Astrocyte (in vitro differentiated cells and primary cell): ENCODE results near the gene ARHGAP33.

ENCODE experiments used
- EZH2 ChIP-seq: IDR thresholded peaks from 2 replicates; pipeline ENCODE4 v1.6.1; 2012; ENCODE audit warnings: mild to moderate bottlenecking, low read length, inconsistent platforms; ENCODE audit not compliant: insufficient read depth
- TF ChIP-seq, protein P1 (sequence below): IDR thresholded peaks from 2 replicates; pipeline ENCODE4 v1.5.1; 2011; ENCODE audit warnings: low read depth, mild to moderate bottlenecking, inconsistent platforms, low read length, moderate library complexity; ENCODE audit not compliant: insufficient read depth

DNA sequence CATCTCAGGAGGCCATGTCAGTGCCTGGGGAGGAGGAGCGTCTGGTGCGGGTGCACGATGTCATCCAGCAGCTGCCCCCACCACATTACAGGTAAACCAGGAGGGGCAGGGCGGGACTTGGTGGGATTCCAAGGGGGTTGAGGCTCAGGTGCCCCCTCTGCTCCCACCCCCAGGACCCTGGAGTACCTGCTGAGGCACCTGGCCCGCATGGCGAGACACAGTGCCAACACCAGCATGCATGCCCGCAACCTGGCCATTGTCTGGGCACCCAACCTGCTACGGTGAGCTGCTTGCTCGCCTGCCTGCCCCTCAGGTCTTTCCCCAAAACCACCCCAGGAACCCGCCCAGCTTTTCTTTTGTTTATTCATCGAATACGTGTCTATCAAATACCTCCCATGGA is 7.2 kb downstream of the ARHGAP33 start:
- TF ChIP-seq, protein P1, sequence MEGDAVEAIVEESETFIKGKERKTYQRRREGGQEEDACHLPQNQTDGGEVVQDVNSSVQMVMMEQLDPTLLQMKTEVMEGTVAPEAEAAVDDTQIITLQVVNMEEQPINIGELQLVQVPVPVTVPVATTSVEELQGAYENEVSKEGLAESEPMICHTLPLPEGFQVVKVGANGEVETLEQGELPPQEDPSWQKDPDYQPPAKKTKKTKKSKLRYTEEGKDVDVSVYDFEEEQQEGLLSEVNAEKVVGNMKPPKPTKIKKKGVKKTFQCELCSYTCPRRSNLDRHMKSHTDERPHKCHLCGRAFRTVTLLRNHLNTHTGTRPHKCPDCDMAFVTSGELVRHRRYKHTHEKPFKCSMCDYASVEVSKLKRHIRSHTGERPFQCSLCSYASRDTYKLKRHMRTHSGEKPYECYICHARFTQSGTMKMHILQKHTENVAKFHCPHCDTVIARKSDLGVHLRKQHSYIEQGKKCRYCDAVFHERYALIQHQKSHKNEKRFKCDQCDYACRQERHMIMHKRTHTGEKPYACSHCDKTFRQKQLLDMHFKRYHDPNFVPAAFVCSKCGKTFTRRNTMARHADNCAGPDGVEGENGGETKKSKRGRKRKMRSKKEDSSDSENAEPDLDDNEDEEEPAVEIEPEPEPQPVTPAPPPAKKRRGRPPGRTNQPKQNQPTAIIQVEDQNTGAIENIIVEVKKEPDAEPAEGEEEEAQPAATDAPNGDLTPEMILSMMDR = no peak
- no peak for TF ChIP-seq EZH2
